Activated CD4-positive, alpha-beta T cell treated with anti-CD3 and anti-CD28 coated beads, Interleukin-2, amount 10 ng/mL, durations not matched to agents 24 days and 14 days (primary cell): ENCODE results near the gene ICAM1. TPM values are rescaled to one million over a fixed set of nuclear protein-coding genes. Genes with fewer than 3 reads are reported as not detected.
"Not testable (repeated sequence)": the region's sequence is repeated elsewhere in the genome, so short reads cannot be mapped to it uniquely, and the experiment has no call there.

Experiments
- DNase-seq: peaks from one replicate; pipeline ENCODE4 v3.0.0; 2022
- H3K27ac Mint-ChIP-seq: one replicate; pipeline ENCODE4 v1.8.0; 2022; ENCODE audit warnings: mild to moderate bottlenecking, mixed read lengths
- H3K27me3 Mint-ChIP-seq: one replicate; pipeline ENCODE4 v1.8.0; 2022; ENCODE audit warnings: mixed read lengths
- H3K36me3 Mint-ChIP-seq: one replicate; pipeline ENCODE4 v1.8.0; 2022; ENCODE audit warnings: low read depth, mild to moderate bottlenecking, mixed read lengths
- H3K4me1 Mint-ChIP-seq: one replicate; pipeline ENCODE4 v1.8.0; 2021; ENCODE audit warnings: mixed read lengths
- H3K4me3 Mint-ChIP-seq: one replicate; pipeline ENCODE4 v1.8.0; 2022; ENCODE audit warnings: mild to moderate bottlenecking, moderate library complexity, mixed read lengths
- H3K9me3 Mint-ChIP-seq: one replicate; pipeline ENCODE4 v1.8.0; 2021; ENCODE audit warnings: mixed read lengths
- intact Hi-C: fragments of 100-400 bp; cut with micrococcal nuclease; formaldehyde crosslinking; loops from one replicate; pipeline ENCODE4 v1.15.1; 2023
- total RNA-seq: library from RNA; stranded (reverse); gene quantifications from 2 replicates; pipeline ENCODE4 v1.2.3, GENCODE V29; 2022

ICAM1 gene
- total RNA-seq, 1 donor from 2014 or later: 82.1 TPM

DNA sequence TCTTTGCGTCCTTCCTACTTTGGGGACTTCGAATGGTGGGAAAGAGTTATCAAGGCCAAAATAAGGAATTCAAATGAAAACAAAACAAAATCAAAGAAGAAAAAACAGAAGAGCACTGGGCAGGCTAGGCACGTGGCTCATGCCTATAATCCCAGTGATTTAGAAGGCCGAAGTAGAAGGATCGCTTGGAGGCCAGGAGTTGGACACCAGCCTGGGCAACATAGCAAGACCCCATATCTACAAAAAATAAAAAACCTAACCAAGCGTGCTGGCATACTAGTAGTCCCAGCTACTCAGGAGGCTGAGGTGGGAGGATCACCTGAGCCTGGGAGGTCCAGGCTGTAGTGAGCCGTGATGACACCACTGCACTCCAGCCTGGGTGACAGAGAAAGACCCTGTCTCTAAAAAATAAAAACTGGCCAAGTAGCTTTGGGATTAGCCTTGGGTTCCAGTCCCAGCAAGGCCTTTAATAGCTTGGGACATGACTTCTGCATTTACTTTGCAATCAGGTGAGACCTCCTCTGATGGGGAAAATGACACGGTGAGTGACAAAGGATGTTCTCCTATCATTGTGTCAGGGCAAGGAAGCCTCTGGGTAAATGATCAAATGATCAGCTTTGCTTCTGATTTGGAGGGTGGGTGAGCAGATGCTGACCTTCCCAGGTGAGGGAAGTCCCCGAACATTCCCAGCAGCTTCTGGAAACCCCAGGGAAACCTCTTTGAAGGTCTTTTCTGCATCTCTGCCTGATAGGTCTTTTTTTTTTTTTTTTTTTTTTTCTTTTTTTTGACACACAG is 7.1 kb downstream of the ICAM1 start:
- H3K4me1 Mint-ChIP-seq: peaks cover 33% of the 10 kb centered on the region

DNA sequence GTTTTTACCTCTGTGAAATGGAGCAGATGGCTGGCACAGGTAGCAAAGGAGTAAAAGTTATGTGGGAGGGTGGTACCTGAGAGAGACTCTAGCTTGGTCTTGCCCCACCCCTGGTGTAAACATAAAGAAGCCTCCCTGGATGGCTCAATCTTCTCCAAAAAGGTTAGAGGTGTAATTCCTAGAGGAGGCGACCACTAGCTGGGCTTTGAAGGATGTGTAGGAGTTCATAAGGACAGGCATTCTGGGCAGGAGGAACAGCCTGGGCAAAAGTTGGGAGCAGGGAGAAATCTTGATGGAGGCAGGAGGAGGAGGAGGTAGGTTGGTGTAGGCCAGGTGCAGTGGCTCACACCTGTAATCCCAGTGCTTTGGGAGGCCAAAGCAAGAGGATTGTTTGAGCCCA is 8.0 kb downstream of the ICAM1 start:
- peaks cover 29% of the 10 kb centered on the region for H3K4me1 Mint-ChIP-seq

More for the DNA sequence above, 7.1 kb downstream of the ICAM1 start:
- Mint-ChIP-seq H3K36me3 (peaks cover 57% of the 10 kb centered on the region), H3K27ac (no peak overlapping the region), H3K4me3 (peak overlapping the region; percentile 13), H3K27me3 (no peaks in the 10 kb centered on the region), H3K9me3 (no peaks in the 10 kb centered on the region)
- no peak for DNase-seq
- intact Hi-C loops: no loop called here

DNA sequence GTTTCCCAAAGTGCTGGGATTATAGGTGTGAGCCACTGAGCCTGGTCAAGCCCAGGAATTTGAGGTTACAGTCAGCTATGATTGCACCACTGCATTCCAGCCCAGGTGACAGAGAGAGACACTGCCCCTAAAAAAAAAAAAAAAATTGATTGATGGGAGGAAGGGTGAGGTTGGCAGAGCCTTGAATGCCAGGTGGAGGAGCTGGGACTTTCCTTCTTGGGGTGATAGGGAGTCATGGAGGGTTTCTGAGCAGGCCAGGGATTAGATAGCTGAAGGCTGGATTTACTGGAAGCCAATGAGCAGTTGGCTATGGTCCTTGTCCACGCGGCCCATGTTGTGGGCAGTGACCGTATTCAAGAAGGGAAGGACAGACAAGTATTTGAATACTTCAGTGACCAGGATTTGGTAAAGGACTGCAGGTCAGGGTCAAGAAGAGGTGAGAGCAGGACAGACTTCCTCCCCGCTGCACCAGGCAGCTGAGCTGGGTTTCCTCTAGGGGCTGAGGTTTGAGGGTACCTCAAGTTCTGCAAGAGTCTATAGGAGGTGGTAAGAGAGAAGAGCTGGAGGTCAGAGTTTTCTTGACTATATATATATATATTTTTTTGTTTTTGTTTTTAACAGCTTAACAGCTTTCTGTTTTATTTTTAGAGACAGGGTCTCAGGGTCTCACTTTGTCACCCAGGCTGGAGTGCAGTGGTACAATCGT is 9.0 kb downstream of the ICAM1 start:
- H3K4me1 Mint-ChIP-seq: peaks cover 22% of the 10 kb centered on the region
- H3K27ac Mint-ChIP-seq: peak overlapping the region; percentile 74
- no peak overlapping the region for H3K4me3 Mint-ChIP-seq
- H3K27me3 Mint-ChIP-seq: no peaks in the 10 kb centered on the region
- peaks cover 60% of the 10 kb centered on the region for H3K36me3 Mint-ChIP-seq
- intact Hi-C loops: no loop called here
- DNase-seq: no peak
- H3K9me3 Mint-ChIP-seq: no peaks in the 10 kb centered on the region

More for the DNA sequence above, 8.0 kb downstream of the ICAM1 start:
- H3K27me3 Mint-ChIP-seq: no peaks in the 10 kb centered on the region
- peak overlapping the region; percentile 75 for H3K27ac Mint-ChIP-seq
- no peaks in the 10 kb centered on the region for H3K9me3 Mint-ChIP-seq
- H3K36me3 Mint-ChIP-seq: peaks cover 61% of the 10 kb centered on the region
- H3K4me3 Mint-ChIP-seq: peak overlapping the region; percentile 51
- intact Hi-C loops: no loop called here
- no peak for DNase-seq

DNA sequence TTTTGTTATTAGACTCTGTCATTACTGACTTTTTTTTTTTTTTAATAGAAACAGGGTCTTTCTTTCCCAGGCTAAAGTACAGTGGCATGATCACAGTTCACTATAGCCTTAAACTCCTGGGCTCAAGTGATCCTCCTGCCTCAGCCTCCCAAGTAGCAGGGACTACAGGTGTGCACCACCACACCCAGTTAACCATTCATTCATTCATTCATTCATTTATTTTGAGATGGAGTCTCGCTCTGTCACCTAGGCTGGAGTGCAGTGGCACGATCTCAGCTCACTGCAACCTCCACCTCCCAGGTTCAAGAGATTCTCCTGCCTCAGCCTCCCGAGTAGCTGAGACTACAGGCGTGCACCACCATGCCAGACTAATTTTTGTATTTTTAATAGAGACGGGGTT is 11.1 kb downstream of the ICAM1 start:
- Mint-ChIP-seq H3K4me1 (peaks cover 41% of the 10 kb centered on the region), H3K36me3 (peaks cover 70% of the 10 kb centered on the region)
- H3K4me3 Mint-ChIP-seq, DNase-seq, intact Hi-C loops, H3K9me3 Mint-ChIP-seq, H3K27ac Mint-ChIP-seq, H3K27me3 Mint-ChIP-seq: not testable (repeated sequence)

DNA sequence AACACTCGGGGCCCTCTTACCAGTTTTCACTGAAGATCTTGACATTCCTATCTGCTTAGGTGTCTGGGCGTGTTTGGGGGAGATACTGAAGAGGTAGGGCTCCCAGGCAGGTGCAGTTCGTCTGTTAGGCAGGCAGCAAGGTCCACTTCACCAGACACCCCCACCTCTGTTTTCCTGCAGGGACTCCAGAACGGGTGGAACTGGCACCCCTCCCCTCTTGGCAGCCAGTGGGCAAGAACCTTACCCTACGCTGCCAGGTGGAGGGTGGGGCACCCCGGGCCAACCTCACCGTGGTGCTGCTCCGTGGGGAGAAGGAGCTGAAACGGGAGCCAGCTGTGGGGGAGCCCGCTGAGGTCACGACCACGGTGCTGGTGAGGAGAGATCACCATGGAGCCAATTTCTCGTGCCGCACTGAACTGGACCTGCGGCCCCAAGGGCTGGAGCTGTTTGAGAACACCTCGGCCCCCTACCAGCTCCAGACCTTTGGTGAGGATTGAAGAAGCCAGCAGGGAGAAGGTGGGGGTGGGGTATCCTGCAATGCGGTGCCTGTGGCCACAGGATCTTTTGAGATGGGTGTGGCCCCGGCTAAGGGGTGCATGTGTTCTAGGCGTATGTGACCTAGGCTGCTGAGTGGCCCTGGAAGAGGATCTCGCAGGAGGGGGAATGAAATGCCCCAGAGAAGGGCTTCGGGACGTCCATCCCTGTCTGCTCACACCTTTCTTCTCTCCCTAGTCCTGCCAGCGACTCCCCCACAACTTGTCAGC is 12.6 kb downstream of the ICAM1 start:
- intact Hi-C loops: no loop called here
- H3K4me3 Mint-ChIP-seq: no peak overlapping the region
- H3K36me3 Mint-ChIP-seq: peaks cover 57% of the 10 kb centered on the region
- no peak overlapping the region for H3K27ac Mint-ChIP-seq
- no peaks in the 10 kb centered on the region for H3K9me3 Mint-ChIP-seq
- peaks cover 4% of the 10 kb centered on the region for H3K27me3 Mint-ChIP-seq
- DNase-seq: no peak
- peaks cover 45% of the 10 kb centered on the region for H3K4me1 Mint-ChIP-seq

DNA sequence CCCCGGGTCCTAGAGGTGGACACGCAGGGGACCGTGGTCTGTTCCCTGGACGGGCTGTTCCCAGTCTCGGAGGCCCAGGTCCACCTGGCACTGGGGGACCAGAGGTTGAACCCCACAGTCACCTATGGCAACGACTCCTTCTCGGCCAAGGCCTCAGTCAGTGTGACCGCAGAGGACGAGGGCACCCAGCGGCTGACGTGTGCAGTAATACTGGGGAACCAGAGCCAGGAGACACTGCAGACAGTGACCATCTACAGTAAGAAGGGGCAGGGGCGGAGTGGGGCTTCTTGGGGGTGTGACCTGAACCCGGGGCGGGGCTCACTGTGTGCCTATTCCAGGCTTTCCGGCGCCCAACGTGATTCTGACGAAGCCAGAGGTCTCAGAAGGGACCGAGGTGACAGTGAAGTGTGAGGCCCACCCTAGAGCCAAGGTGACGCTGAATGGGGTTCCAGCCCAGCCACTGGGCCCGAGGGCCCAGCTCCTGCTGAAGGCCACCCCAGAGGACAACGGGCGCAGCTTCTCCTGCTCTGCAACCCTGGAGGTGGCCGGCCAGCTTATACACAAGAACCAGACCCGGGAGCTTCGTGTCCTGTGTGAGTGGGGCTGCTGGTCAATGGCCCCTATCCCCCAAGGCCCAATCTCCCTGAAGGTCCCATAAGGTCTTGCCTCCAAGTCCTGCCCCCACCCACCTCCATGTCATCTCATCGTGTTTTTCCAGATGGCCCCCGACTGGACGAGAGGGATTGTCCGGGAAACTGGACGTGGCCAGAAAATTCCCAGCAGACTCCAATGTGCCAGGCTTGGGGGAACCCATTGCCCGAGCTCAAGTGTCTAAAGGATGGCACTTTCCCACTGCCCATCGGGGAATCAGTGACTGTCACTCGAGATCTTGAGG is 13.4 kb downstream of the ICAM1 start:
- intact Hi-C loops: no loop called here
- Mint-ChIP-seq H3K27me3 (peaks cover 10% of the 10 kb centered on the region), H3K27ac (no peak overlapping the region), H3K4me1 (peaks cover 46% of the 10 kb centered on the region), H3K4me3 (no peak overlapping the region), H3K9me3 (no peaks in the 10 kb centered on the region), H3K36me3 (peaks cover 52% of the 10 kb centered on the region)
- no peak for DNase-seq

DNA sequence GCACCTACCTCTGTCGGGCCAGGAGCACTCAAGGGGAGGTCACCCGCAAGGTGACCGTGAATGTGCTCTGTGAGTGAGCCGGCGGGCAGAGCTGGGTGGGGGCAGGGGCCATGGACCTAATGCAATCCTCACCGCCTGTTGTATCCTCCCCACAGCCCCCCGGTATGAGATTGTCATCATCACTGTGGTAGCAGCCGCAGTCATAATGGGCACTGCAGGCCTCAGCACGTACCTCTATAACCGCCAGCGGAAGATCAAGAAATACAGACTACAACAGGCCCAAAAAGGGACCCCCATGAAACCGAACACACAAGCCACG is 14.0 kb downstream of the ICAM1 start:
- H3K9me3 Mint-ChIP-seq: no peaks in the 10 kb centered on the region
- H3K27ac Mint-ChIP-seq: peak overlapping the region; percentile 7
- peaks cover 49% of the 10 kb centered on the region for H3K36me3 Mint-ChIP-seq
- H3K4me1 Mint-ChIP-seq: peaks cover 42% of the 10 kb centered on the region
- intact Hi-C loops: no loop called here
- peaks cover 10% of the 10 kb centered on the region for H3K27me3 Mint-ChIP-seq
- peak overlapping the region; percentile 12 for H3K4me3 Mint-ChIP-seq
- no peak for DNase-seq

DNA sequence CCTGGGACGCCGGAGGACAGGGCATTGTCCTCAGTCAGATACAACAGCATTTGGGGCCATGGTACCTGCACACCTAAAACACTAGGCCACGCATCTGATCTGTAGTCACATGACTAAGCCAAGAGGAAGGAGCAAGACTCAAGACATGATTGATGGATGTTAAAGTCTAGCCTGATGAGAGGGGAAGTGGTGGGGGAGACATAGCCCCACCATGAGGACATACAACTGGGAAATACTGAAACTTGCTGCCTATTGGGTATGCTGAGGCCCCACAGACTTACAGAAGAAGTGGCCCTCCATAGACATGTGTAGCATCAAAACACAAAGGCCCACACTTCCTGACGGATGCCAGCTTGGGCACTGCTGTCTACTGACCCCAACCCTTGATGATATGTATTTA is 14.5 kb downstream of the ICAM1 start:
- Mint-ChIP-seq H3K36me3 (peaks cover 46% of the 10 kb centered on the region), H3K27ac (peak overlapping the region; percentile 7), H3K9me3 (no peaks in the 10 kb centered on the region), H3K4me3 (peak overlapping the region; percentile 12), H3K27me3 (peaks cover 14% of the 10 kb centered on the region), H3K4me1 (peaks cover 45% of the 10 kb centered on the region)
- DNase-seq: no peak
- intact Hi-C loops: no loop called here

DNA sequence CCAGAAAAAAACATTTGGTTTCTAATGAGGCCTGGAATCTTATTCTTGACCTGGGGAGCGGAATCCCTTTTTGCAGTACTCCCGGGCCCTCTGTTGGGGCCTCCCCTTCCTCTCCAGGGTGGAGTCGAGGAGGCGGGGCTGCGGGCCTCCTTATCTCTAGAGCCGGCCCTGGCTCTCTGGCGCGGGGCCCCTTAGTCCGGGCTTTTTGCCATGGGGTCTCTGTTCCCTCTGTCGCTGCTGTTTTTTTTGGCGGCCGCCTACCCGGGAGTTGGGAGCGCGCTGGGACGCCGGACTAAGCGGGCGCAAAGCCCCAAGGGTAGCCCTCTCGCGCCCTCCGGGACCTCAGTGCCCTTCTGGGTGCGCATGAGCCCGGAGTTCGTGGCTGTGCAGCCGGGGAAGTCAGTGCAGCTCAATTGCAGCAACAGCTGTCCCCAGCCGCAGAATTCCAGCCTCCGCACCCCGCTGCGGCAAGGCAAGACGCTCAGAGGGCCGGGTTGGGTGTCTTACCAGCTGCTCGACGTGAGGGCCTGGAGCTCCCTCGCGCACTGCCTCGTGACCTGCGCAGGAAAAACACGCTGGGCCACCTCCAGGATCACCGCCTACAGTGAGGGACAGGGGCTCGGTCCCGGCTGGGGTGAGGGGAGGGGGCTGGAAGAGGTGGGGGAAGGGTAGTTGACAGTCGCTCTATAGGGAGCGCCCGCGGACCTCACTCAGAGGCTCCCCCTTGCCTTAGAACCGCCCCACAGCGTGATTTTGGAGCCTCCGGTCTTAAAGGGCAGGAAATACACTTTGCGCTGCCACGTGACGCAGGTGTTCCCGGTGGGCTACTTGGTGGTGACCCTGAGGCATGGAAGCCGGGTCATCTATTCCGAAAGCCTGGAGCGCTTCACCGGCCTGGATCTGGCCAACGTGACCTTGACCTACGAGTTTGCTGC is 16.1 kb downstream of the ICAM1 start, which contains the start of gene ICAM4:
ICAM4 (plus strand) TSS at position 153 of the 935 bp plus-strand sequence; CDS start at position 211, 58 bp downstream.
- Mint-ChIP-seq H3K4me3 (peak within 1 kb of the TSS; percentile 67), H3K27me3 (peaks cover 30% of the 10 kb centered on the region), H3K36me3 (peaks cover 35% of the 10 kb centered on the region), H3K27ac (peak within 1 kb of the TSS; percentile 26), H3K4me1 (peaks cover 59% of the 10 kb centered on the region), H3K9me3 (no peaks in the 10 kb centered on the region)
- intact Hi-C loops: loop anchor here (1.0 kb wide), 2 partner anchors 8 to 17 kb away; no protein-coding TSS in a partner anchor
- peak; percentile 88 for DNase-seq

DNA sequence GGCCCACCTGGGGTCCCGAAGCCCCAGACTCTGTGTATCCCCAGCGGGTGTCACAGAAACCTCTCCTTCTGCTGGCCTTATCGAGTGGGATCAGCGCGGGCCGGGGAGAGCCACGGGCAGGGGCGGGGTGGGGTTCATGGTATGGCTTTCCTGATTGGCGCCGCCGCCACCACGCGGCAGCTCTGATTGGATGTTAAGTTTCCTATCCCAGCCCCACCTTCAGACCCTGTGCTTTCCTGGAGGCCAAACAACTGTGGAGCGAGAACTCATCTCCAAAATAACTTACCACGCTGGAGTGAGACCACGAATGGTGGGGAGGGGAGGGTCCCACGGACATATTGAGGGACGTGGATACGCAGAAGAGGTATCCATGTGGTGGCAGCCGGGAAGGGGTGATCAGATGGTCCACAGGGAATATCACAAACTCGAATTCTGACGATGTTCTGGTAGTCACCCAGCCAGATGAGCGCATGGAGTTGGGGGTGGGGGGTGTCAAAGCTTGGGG is 17.8 kb downstream of the ICAM1 start:
- intact Hi-C loops: no loop called here
- peak overlapping the region; percentile 66 for H3K27ac Mint-ChIP-seq
- peak; percentile 82 for DNase-seq
- peaks cover 26% of the 10 kb centered on the region for H3K36me3 Mint-ChIP-seq
- peak overlapping the region; percentile 88 for H3K4me3 Mint-ChIP-seq
- peaks cover 41% of the 10 kb centered on the region for H3K27me3 Mint-ChIP-seq
- H3K9me3 Mint-ChIP-seq: no peaks in the 10 kb centered on the region
- H3K4me1 Mint-ChIP-seq: peaks cover 72% of the 10 kb centered on the region

DNA sequence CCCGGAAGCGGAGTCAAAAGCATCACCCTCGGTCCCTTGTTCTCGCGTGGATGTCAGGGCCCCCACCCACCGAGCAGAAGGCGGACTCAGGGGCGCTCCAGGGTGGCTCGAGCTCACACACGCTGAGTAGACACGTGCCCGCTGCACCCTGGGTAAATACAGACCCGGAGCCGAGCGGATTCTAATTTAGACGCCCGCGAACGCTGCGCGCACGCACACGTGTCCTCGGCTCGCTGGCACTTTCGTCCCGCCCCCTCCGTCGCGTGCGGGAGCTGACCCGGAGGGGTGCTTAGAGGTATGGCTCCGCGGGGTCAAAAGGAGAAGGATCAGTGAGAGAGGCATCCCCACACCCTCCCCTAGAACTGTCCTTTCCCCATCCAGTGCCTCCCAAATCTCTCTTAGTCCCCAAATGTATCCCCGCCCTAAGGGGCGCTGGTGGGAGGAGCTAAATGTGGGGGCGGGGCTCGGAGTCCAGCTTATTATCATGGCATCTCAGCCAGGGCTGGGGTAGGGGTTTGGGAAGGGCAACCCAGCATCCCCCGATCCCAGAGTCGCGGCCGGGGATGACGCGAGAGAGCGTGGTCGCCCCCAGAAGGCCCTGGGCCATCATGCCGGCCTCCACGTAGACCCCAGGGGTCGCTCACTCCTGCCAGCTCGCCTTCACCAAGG is 18.4 kb downstream of the ICAM1 start:
- intact Hi-C loops: no loop called here
- peak; percentile 88 for DNase-seq
- Mint-ChIP-seq H3K27me3 (peaks cover 42% of the 10 kb centered on the region), H3K4me3 (peak overlapping the region; percentile 88), H3K27ac (peak overlapping the region; percentile 66), H3K36me3 (peaks cover 22% of the 10 kb centered on the region), H3K4me1 (peaks cover 73% of the 10 kb centered on the region), H3K9me3 (no peaks in the 10 kb centered on the region)
